Endothelial cell of umbilical vein (primary cell): ENCODE results near the gene CTNS. TPM values are rescaled to one million over a fixed set of nuclear protein-coding genes. Genes with fewer than 3 reads are reported as not detected.

Source experiments
- BruUV-seq: library from RNA; stranded (reverse); fragments of 400-500 nt; replicated peaks from 2 replicates; lab custom pipeline; 2021; lab: Mats Ljungman, UMichigan
- CTCF ChIA-PET: fragments of 300-600, 350-600 bp; sonication (Branson Sonifier 250); formaldehyde crosslinking; loops from one replicate; lab custom pipeline; 2021; ENCODE audit warnings: antibody characterized with exemption, inconsistent platforms; lab: Charles Lee
- POLR2A ChIA-PET: fragments of 300-600, 350-600 bp; sonication (Branson Sonifier 250); formaldehyde crosslinking; loops from one replicate; lab custom pipeline; 2021; ENCODE audit warnings: antibody characterized with exemption, inconsistent platforms; lab: Charles Lee
- DNase-seq: peaks from one replicate; pipeline ENCODE4 v3.0.0-alpha.2; 2011; ENCODE audit warnings: low read depth, low spot score
- FAIRE-seq: peaks from 2 replicates; lab custom pipeline; 2011; peaks lifted over from hg19 to GRCh38; lab: Jason Lieb, UNC
- H2AFZ ChIP-seq: 2 replicates; pipeline ENCODE4 v1.6.0; 2012; ENCODE audit warnings: low read depth, low read length, control low read depth, inconsistent platforms
- H3K27ac ChIP-seq: 2 replicates; pipeline ENCODE4 v1.5.1; 2011; ENCODE audit warnings: low read depth, mild to moderate bottlenecking, control low read depth, low read length, moderate library complexity; ENCODE audit not compliant: insufficient read depth
- H3K27me3 ChIP-seq, 2 experiments: 2 replicates each; pipeline versions ENCODE4 v1.6.0 to v1.6.1; 2011; ENCODE audit warnings: low read length in 2 of 2, mixed read lengths in 1 of 2; ENCODE audit not compliant: control insufficient read depth in 2 of 2, insufficient read depth in 2 of 2
- H3K36me3 ChIP-seq, 2 experiments: 2 replicates in 1 of 2; 3 replicates in 1 of 2; pipeline ENCODE4 v1.5.1; 2011; ENCODE audit warnings: low read length in 2 of 2, mild to moderate bottlenecking in 1 of 2, moderate library complexity in 1 of 2; ENCODE audit not compliant: control insufficient read depth in 2 of 2, insufficient read depth in 2 of 2; ENCODE audit errors: extremely low read depth in 1 of 2
- H3K4me1 ChIP-seq: 3 replicates; pipeline ENCODE4 v1.5.1; 2011; ENCODE audit warnings: mild to moderate bottlenecking, low read length; ENCODE audit not compliant: control insufficient read depth, insufficient read depth; ENCODE audit errors: extremely low read depth
- H3K4me2 ChIP-seq: 2 replicates; pipeline ENCODE4 v1.6.1; 2011; ENCODE audit warnings: low read length, control low read depth, mixed read lengths; ENCODE audit not compliant: insufficient read depth
- H3K4me3 ChIP-seq, 3 experiments: fragments of 200-600 bp in 1 of 3; sonication (generic), shearing (Covaris generic) in 1 of 3; replicated peaks in 1 of 3; 2 replicates each; pipeline ENCODE4 v1.5.1; 2011 to 2016; ENCODE audit warnings: control low read depth in 3 of 3, low read length in 3 of 3, mild to moderate bottlenecking in 2 of 3, inconsistent platforms in 1 of 3, low read depth in 1 of 3, moderate library complexity in 1 of 3; ENCODE audit not compliant: insufficient read depth in 1 of 3
- H3K79me2 ChIP-seq: 2 replicates; pipeline ENCODE4 v1.6.0; 2012; ENCODE audit warnings: low read length, inconsistent platforms; ENCODE audit not compliant: control insufficient read depth, insufficient read depth
- H3K9ac ChIP-seq: replicated peaks from 2 replicates; pipeline ENCODE3; 2011; ENCODE audit warnings: low read length, control low read depth; ENCODE audit not compliant: insufficient read depth; ENCODE audit errors: extremely low read depth
- H3K9me1 ChIP-seq: replicated peaks from 3 replicates; pipeline ENCODE4 v1.6.0; 2011; ENCODE audit warnings: mild to moderate bottlenecking, low read length; ENCODE audit not compliant: control insufficient read depth, insufficient read depth; ENCODE audit errors: extremely low read depth
- H3K9me3 ChIP-seq: replicated peaks from 2 replicates; pipeline ENCODE4 v1.5.1; 2012; ENCODE audit warnings: low read length, inconsistent platforms; ENCODE audit not compliant: control insufficient read depth, insufficient read depth
- H4K20me1 ChIP-seq: replicated peaks from 2 replicates; pipeline ENCODE3; 2011; ENCODE audit warnings: mild to moderate bottlenecking, low read length; ENCODE audit not compliant: control insufficient read depth, insufficient read depth; ENCODE audit errors: extremely low read depth
- CTCF ChIP-seq, 2 donors: IDR thresholded peaks; 1 replicate in 1 of 2; 2 replicates in 1 of 2; pipeline ENCODE4 v1.5.1; 2011; ENCODE audit warnings: low read length in 2 of 2, mild to moderate bottlenecking in 2 of 2, moderate library complexity in 2 of 2, control low read depth in 1 of 2, inconsistent platforms in 1 of 2, low read depth in 1 of 2; ENCODE audit not compliant: insufficient read depth in 1 of 2; ENCODE audit errors: extremely low read depth in 1 of 2
- EZH2 ChIP-seq: IDR thresholded peaks from 2 replicates; pipeline ENCODE4 v1.6.1; 2012; ENCODE audit warnings: borderline replicate concordance, low read depth, mild to moderate bottlenecking, moderate library complexity, low read length, inconsistent platforms; ENCODE audit not compliant: severe bottlenecking
- FOS ChIP-seq: IDR thresholded peaks from 2 replicates; pipeline ENCODE4 v1.6.1; 2011; ENCODE audit warnings: mild to moderate bottlenecking, low read length, moderate library complexity, borderline replicate concordance; ENCODE audit not compliant: insufficient read depth
- GATA2 ChIP-seq: IDR thresholded peaks from 2 replicates; pipeline ENCODE4 v1.7.0; 2011; ENCODE audit warnings: low read depth, mild to moderate bottlenecking, moderate library complexity, mixed read lengths, low read length; ENCODE audit not compliant: insufficient read length, insufficient read depth
- JUN ChIP-seq: IDR thresholded peaks from 2 replicates; pipeline ENCODE4 v1.6.1; 2011; ENCODE audit warnings: borderline replicate concordance, low read depth; ENCODE audit not compliant: insufficient read length, insufficient read depth
- MAX ChIP-seq: IDR thresholded peaks from 2 replicates; pipeline ENCODE4 v1.6.1; 2011; ENCODE audit not compliant: insufficient read depth, insufficient read length
- MYC ChIP-seq: IDR thresholded peaks from one replicate; pipeline ENCODE4 v1.6.1; 2011; ENCODE audit warnings: mild to moderate bottlenecking, low read depth, low read length
- POLR2A ChIP-seq: IDR thresholded peaks from 2 replicates; pipeline ENCODE4 v1.6.1; 2012; ENCODE audit warnings: low read depth, mild to moderate bottlenecking, control low read depth, low read length
- POLR2AphosphoS5 ChIP-seq: IDR thresholded peaks from 2 replicates; pipeline ENCODE4 v1.6.1; 2012; ENCODE audit warnings: low read depth, mild to moderate bottlenecking, control low read depth, low read length, moderate library complexity; ENCODE audit not compliant: insufficient read depth
- dilution Hi-C: fragments of 300-500 bp; cut with MboI; formaldehyde crosslinking; loops from one replicate; pipeline ENCODE4 v1.15.0; 2019; ENCODE audit warnings: low sequenced_read_pairs; ENCODE audit not compliant: extremely low pct_ligation_motif_present
- intact Hi-C: fragments of 100-400 bp; cut with micrococcal nuclease; formaldehyde crosslinking; loops from one replicate; pipeline ENCODE4 v1.10.0; 2022
- polyA plus RNA-seq, 4 experiments: library from polyadenylated mRNA; depleted of rRNA in 3 of 4; stranded (reverse) in 3 of 4; unstranded in 1 of 4; fragments of >200 nt; gene quantifications; 2 replicates each; pipeline versions ENCODE4 v1.2.1 to v1.2.3, GENCODE V29; 2011 to 2012; ENCODE audit warnings: missing spikeins in 1 of 4
- total RNA-seq: library from RNA; stranded (reverse); gene quantifications from 2 replicates; pipeline ENCODE4 v1.2.3, GENCODE V29; 2021

Gene CTNS
- total and polyA plus RNA-seq, 2 donors (not counting 3 experiments of a cell fraction or from before 2014, with no cell fraction given): 17.9 to 25.9 TPM

- Histone ChIP-seq H2AFZ (no peak overlapping the region), H3K27me3 (no peaks in the 10 kb centered on the region), H3K4me1 (peaks cover 24% of the 10 kb centered on the region), H3K4me3 (no peak overlapping the region), H3K36me3 (peaks cover 5 to 25% of the 10 kb centered on the region in 2 experiments), H3K9ac (no peak overlapping the region), H3K9me1 (no peaks in the 10 kb centered on the region), H3K27ac (no peak overlapping the region), H3K4me2 (no peak overlapping the region), H3K79me2 (peaks cover 47% of the 10 kb centered on the region), H4K20me1 (peaks cover 3% of the 10 kb centered on the region), H3K9me3 (no peaks in the 10 kb centered on the region)
- CTCF ChIA-PET: interaction anchor here (1.0 to 2.0 kb wide), 2 partner anchors 18 to 30 kb away, joined by 3 to 7 read pairs; partner anchors contain the start of genes CTNS and SHPK
- TF ChIP-seq MYC: no peak
- no peak for TF ChIP-seq CTCF (IDR thresholded peaks at IDR 0.05; ENCODE audit: extremely low read depth in 1 of 2, insufficient read depth in 1 of 2, low read depth in 1 of 2, low read length in 2 of 2)
- no peak for TF ChIP-seq FOS
- TF ChIP-seq GATA2: no peak
- TF ChIP-seq POLR2AphosphoS5: no peak
- TF ChIP-seq JUN: no peak
- no peak for TF ChIP-seq MAX
- no peak for TF ChIP-seq EZH2
- no peak for TF ChIP-seq POLR2A
- no peak for FAIRE-seq
- dilution Hi-C loops: no loop called here
- no TSS peak for BruUV-seq
- POLR2A ChIA-PET: interaction anchor here (1.9 to 3.1 kb wide), 3 partner anchors 8 to 57 kb away, joined by 10 to 18 read pairs (median 17); partner anchors contain the start of genes CTNS, HASPIN and SHPK
- intact Hi-C loops: loop anchor here (5.0 kb wide), 1 partner anchor 56 kb away; the partner anchor contains the start of gene HASPIN
- DNase-seq: no peak
Measured at GRCh38 chr17:3666516-3666915, 30.0 kb downstream of the CTNS start.
